ENCODE measurements around the gene KIF4A.
"Not testable (repeated sequence)": the region's sequence is repeated elsewhere in the genome, so short reads cannot be mapped to it uniquely, and the experiment has no call there.

Gene KIF4A

GRCh38 chrX:70254909-70255308 is 35.0 kb upstream of the KIF4A start:
- DNase-seq (ENCODE audit: low read depth, low spot score): no peak
- no CpG with 5 or more reads among the region's 3 CpGs for WGBS (ENCODE audit: insufficient coverage, insufficient read length)
- Histone ChIP-seq H3K4me1 (ENCODE audit: control insufficient read depth, insufficient read depth, low read length) (no peaks in the 10 kb centered on the region), H3K36me3 (ENCODE audit: control insufficient read depth, insufficient read depth, low read length) (no peaks in the 10 kb centered on the region), H3K27me3 (ENCODE audit: control insufficient read depth, insufficient read depth, low read length) (no peaks in the 10 kb centered on the region), H3K4me3 (ENCODE audit: low read length) (no peak overlapping the region), H3K9me3 (ENCODE audit: control insufficient read depth, insufficient read depth, low read length) (no peaks in the 10 kb centered on the region), H3K27ac (ENCODE audit: low read length) (no peak overlapping the region)

- Histone ChIP-seq H3K4me1 (ENCODE audit: control insufficient read depth, insufficient read depth, low read length) (no peaks in the 10 kb centered on the region), H3K27me3 (ENCODE audit: control insufficient read depth, insufficient read depth, low read length) (no peaks in the 10 kb centered on the region), H3K27ac (ENCODE audit: low read length) (no peak overlapping the region), H3K36me3 (ENCODE audit: control insufficient read depth, insufficient read depth, low read length) (no peaks in the 10 kb centered on the region), H3K4me3 (ENCODE audit: low read length) (no peak overlapping the region), H3K9me3 (ENCODE audit: control insufficient read depth, insufficient read depth, low read length) (no peaks in the 10 kb centered on the region)
- no peak for DNase-seq (ENCODE audit: low read depth, low spot score)
- WGBS (ENCODE audit: insufficient coverage, insufficient read length): no CpG with 5 or more reads among the region's 2 CpGs
Observed at GRCh38 chrX:70255452-70255851, 34.5 kb upstream of the KIF4A start.

GRCh38 chrX:70257423-70258288 is 32.2 kb upstream of the KIF4A start:
- Histone ChIP-seq H3K27ac (ENCODE audit: low read length) (no peak overlapping the region), H3K4me1 (ENCODE audit: control insufficient read depth, insufficient read depth, low read length) (no peaks in the 10 kb centered on the region), H3K9me3 (ENCODE audit: control insufficient read depth, insufficient read depth, low read length) (no peaks in the 10 kb centered on the region), H3K4me3 (ENCODE audit: low read length) (no peak overlapping the region), H3K27me3 (ENCODE audit: control insufficient read depth, insufficient read depth, low read length) (no peaks in the 10 kb centered on the region), H3K36me3 (ENCODE audit: control insufficient read depth, insufficient read depth, low read length) (no peaks in the 10 kb centered on the region)
- no peak for DNase-seq (ENCODE audit: low read depth, low spot score)
- WGBS (ENCODE audit: insufficient coverage, insufficient read length): no CpG with 5 or more reads among the region's 5 CpGs

- H3K4me1 ChIP-seq (ENCODE audit: control insufficient read depth, insufficient read depth, low read length): no peaks in the 10 kb centered on the region
- no peaks in the 10 kb centered on the region for H3K27me3 ChIP-seq (ENCODE audit: control insufficient read depth, insufficient read depth, low read length)
- no peak for DNase-seq (ENCODE audit: low read depth, low spot score)
- H3K36me3 ChIP-seq (ENCODE audit: control insufficient read depth, insufficient read depth, low read length): no peaks in the 10 kb centered on the region
- no peak within 1 kb of the TSS for H3K4me3 ChIP-seq (ENCODE audit: low read length)
- H3K9me3 ChIP-seq (ENCODE audit: control insufficient read depth, insufficient read depth, low read length): no peaks in the 10 kb centered on the region
- no peak within 1 kb of the TSS for H3K27ac ChIP-seq (ENCODE audit: low read length)
- WGBS (ENCODE audit: insufficient coverage, insufficient read length): no CpG with 5 or more reads among the region's 4 CpGs
Observed at GRCh38 chrX:70260104-70260503, 29.8 kb upstream of the KIF4A start, which contains the start of gene P2RY4. P2RY4 (minus strand) TSS chrX:70260204; CDS start chrX:70259624, 580 bp downstream.

- H3K36me3 ChIP-seq (ENCODE audit: control insufficient read depth, insufficient read depth, low read length): no peaks in the 10 kb centered on the region
- no CpG with 5 or more reads among the region's 7 CpGs for WGBS (ENCODE audit: insufficient coverage, insufficient read length)
- no peaks in the 10 kb centered on the region for H3K4me1 ChIP-seq (ENCODE audit: control insufficient read depth, insufficient read depth, low read length)
- no peak overlapping the region for H3K4me3 ChIP-seq (ENCODE audit: low read length)
- H3K9me3 ChIP-seq (ENCODE audit: control insufficient read depth, insufficient read depth, low read length): no peaks in the 10 kb centered on the region
- H3K27me3 ChIP-seq (ENCODE audit: control insufficient read depth, insufficient read depth, low read length): no peaks in the 10 kb centered on the region
- DNase-seq (ENCODE audit: low read depth, low spot score): peak; percentile 22
- H3K27ac ChIP-seq (ENCODE audit: low read length): no peak overlapping the region
Observed at GRCh38 chrX:70262952-70263567, 26.8 kb upstream of the KIF4A start.

- H3K27me3 ChIP-seq (ENCODE audit: control insufficient read depth, insufficient read depth, low read length): no peaks in the 10 kb centered on the region
- H3K36me3 ChIP-seq (ENCODE audit: control insufficient read depth, insufficient read depth, low read length): no peaks in the 10 kb centered on the region
- H3K4me3 ChIP-seq (ENCODE audit: low read length): no peak overlapping the region
- DNase-seq (ENCODE audit: low read depth, low spot score): no peak
- no peaks in the 10 kb centered on the region for H3K9me3 ChIP-seq (ENCODE audit: control insufficient read depth, insufficient read depth, low read length)
- no peaks in the 10 kb centered on the region for H3K4me1 ChIP-seq (ENCODE audit: control insufficient read depth, insufficient read depth, low read length)
- H3K27ac ChIP-seq (ENCODE audit: low read length): no peak overlapping the region
- WGBS (ENCODE audit: insufficient coverage, insufficient read length): no CpG with 5 or more reads among the region's 3 CpGs
Observed at GRCh38 chrX:70264784-70265183, 25.1 kb upstream of the KIF4A start.

- Histone ChIP-seq H3K4me1 (ENCODE audit: control insufficient read depth, insufficient read depth, low read length) (no peaks in the 10 kb centered on the region), H3K9me3 (ENCODE audit: control insufficient read depth, insufficient read depth, low read length) (no peaks in the 10 kb centered on the region), H3K27me3 (ENCODE audit: control insufficient read depth, insufficient read depth, low read length) (no peaks in the 10 kb centered on the region), H3K36me3 (ENCODE audit: control insufficient read depth, insufficient read depth, low read length) (no peaks in the 10 kb centered on the region), H3K4me3 (ENCODE audit: low read length) (no peak within 1 kb of the TSS), H3K27ac (ENCODE audit: low read length) (no peak within 1 kb of the TSS)
- no peak for DNase-seq (ENCODE audit: low read depth, low spot score)
Observed at GRCh38 chrX:70268034-70268433, 21.9 kb upstream of the KIF4A start, which contains the start of gene ARR3. ARR3 (plus strand) TSS chrX:70268334; CDS start chrX:70269386, 1,052 bp downstream.

GRCh38 chrX:70274029-70274428 is 15.9 kb upstream of the KIF4A start:
- not testable (repeated sequence) for H3K27me3 ChIP-seq (ENCODE audit: control insufficient read depth, insufficient read depth, low read length); H3K4me1 ChIP-seq (ENCODE audit: control insufficient read depth, insufficient read depth, low read length); DNase-seq (ENCODE audit: low read depth, low spot score); H3K27ac ChIP-seq (ENCODE audit: low read length); H3K36me3 ChIP-seq (ENCODE audit: control insufficient read depth, insufficient read depth, low read length); H3K9me3 ChIP-seq (ENCODE audit: control insufficient read depth, insufficient read depth, low read length); H3K4me3 ChIP-seq (ENCODE audit: low read length)
- WGBS (ENCODE audit: insufficient coverage, insufficient read length): no CpG with 5 or more reads among the region's 7 CpGs

- H3K36me3 ChIP-seq (ENCODE audit: control insufficient read depth, insufficient read depth, low read length): no peaks in the 10 kb centered on the region
- no peaks in the 10 kb centered on the region for H3K27me3 ChIP-seq (ENCODE audit: control insufficient read depth, insufficient read depth, low read length)
- no peaks in the 10 kb centered on the region for H3K4me1 ChIP-seq (ENCODE audit: control insufficient read depth, insufficient read depth, low read length)
- H3K27ac ChIP-seq (ENCODE audit: low read length): no peak overlapping the region
- no peaks in the 10 kb centered on the region for H3K9me3 ChIP-seq (ENCODE audit: control insufficient read depth, insufficient read depth, low read length)
- DNase-seq (ENCODE audit: low read depth, low spot score): no peak
- no CpG with 5 or more reads among the region's 3 CpGs for WGBS (ENCODE audit: insufficient coverage, insufficient read length)
- H3K4me3 ChIP-seq (ENCODE audit: low read length): no peak overlapping the region
Observed at GRCh38 chrX:70279081-70279480, 10.8 kb upstream of the KIF4A start.

GRCh38 chrX:70280573-70280972 is 9.3 kb upstream of the KIF4A start:
- Histone ChIP-seq H3K9me3 (ENCODE audit: control insufficient read depth, insufficient read depth, low read length) (no peaks in the 10 kb centered on the region), H3K4me3 (ENCODE audit: low read length) (no peak overlapping the region), H3K27me3 (ENCODE audit: control insufficient read depth, insufficient read depth, low read length) (no peaks in the 10 kb centered on the region), H3K36me3 (ENCODE audit: control insufficient read depth, insufficient read depth, low read length) (no peaks in the 10 kb centered on the region), H3K4me1 (ENCODE audit: control insufficient read depth, insufficient read depth, low read length) (no peaks in the 10 kb centered on the region), H3K27ac (ENCODE audit: low read length) (no peak overlapping the region)
- DNase-seq (ENCODE audit: low read depth, low spot score): no peak
- no CpG with 5 or more reads among the region's 3 CpGs for WGBS (ENCODE audit: insufficient coverage, insufficient read length)

Measured in iPS DF 6.9 (cell line).